IMR-90 (cell line): Measurements from ENCODE around the gene RNF112. TPM values are rescaled to one million over a fixed set of nuclear protein-coding genes. Genes with fewer than 3 reads are reported as not detected.
A peak's percentile ranks its signal among the peaks of the same experiment; 100 is the strongest.

Source experiments
- ATAC-seq: fragments of 200-7000 bp; cut with Tn5 transposase; 2 replicates; pipeline ENCODE4 v1.9.1; 2020; ENCODE audit warnings: low read depth, mild to moderate bottlenecking, moderate library complexity
- BruUV-seq: library from RNA; stranded (reverse); fragments of 400-500 nt; replicated peaks from 2 replicates; lab custom pipeline; 2021; lab: Mats Ljungman, UMichigan
- CTCF ChIA-PET: fragments of 300-600 bp; formaldehyde crosslinking; extraction: SDS; loops from one replicate; lab custom pipeline; 2021; ENCODE audit warnings: antibody characterized with exemption; lab: Yijun Ruan, JAX
- POLR2A ChIA-PET: fragments of 300-600 bp; sonication (Branson Sonifier 250); formaldehyde crosslinking; loops from one replicate; lab custom pipeline; 2022; ENCODE audit warnings: antibody characterized with exemption; ENCODE audit not compliant: unreplicated experiment; lab: Charles Lee
- DNase-seq: peaks from one replicate; pipeline ENCODE4 v3.0.0; 2013
- H2AFZ ChIP-seq: replicated peaks from 2 replicates; pipeline ENCODE3; 2013; ENCODE audit warnings: low read length, mild to moderate bottlenecking; ENCODE audit not compliant: poor library complexity
- H2AK5ac ChIP-seq: 2 replicates; pipeline ENCODE4 v1.6.1; 2013; ENCODE audit warnings: low read depth, low read length, inconsistent platforms
- H2AK9ac ChIP-seq: replicated peaks from 2 replicates; pipeline ENCODE3; 2013; ENCODE audit warnings: mild to moderate bottlenecking, low read depth, low read length, moderate library complexity; ENCODE audit not compliant: poor library complexity
- H2BK120ac ChIP-seq: 2 replicates; pipeline ENCODE4 v1.6.1; 2013; ENCODE audit warnings: low read depth, low read length, inconsistent platforms
- H2BK15ac ChIP-seq: 3 replicates; pipeline ENCODE4 v1.6.1; 2013; ENCODE audit warnings: low read depth, low read length, inconsistent platforms
- H2BK20ac ChIP-seq: 2 replicates; pipeline ENCODE4 v1.6.1; 2013; ENCODE audit warnings: low read depth, mild to moderate bottlenecking, inconsistent platforms, low read length, moderate library complexity
- H2BK5ac ChIP-seq: 2 replicates; pipeline ENCODE4 v1.6.1; 2013; ENCODE audit warnings: mild to moderate bottlenecking, low read depth, low read length, inconsistent platforms; ENCODE audit not compliant: poor library complexity, severe bottlenecking
- H3K14ac ChIP-seq: replicated peaks from 2 replicates; pipeline ENCODE4 v1.6.1; 2013; ENCODE audit warnings: low read depth, low read length, inconsistent platforms
- H3K18ac ChIP-seq: 2 replicates; pipeline ENCODE4 v1.6.1; 2013; ENCODE audit warnings: low read depth, low read length, control low read depth
- H3K23ac ChIP-seq: 2 replicates; pipeline ENCODE4 v1.6.1; 2013; ENCODE audit warnings: low read depth, low read length, inconsistent platforms
- H3K27ac ChIP-seq: 2 replicates; pipeline ENCODE4 v1.5.1; 2013; ENCODE audit warnings: mild to moderate bottlenecking, control low read depth, low read length; ENCODE audit not compliant: insufficient read depth
- H3K27me3 ChIP-seq: 2 replicates; pipeline ENCODE4 v1.6.1; 2013; ENCODE audit warnings: low read length; ENCODE audit not compliant: control insufficient read depth, insufficient read depth
- H3K36me3 ChIP-seq: 2 replicates; pipeline ENCODE4 v1.6.1; 2013; ENCODE audit warnings: low read length, mixed read lengths; ENCODE audit not compliant: control insufficient read depth, insufficient read depth
- H3K4ac ChIP-seq: 2 replicates; pipeline ENCODE4 v1.6.1; 2013; ENCODE audit warnings: low read depth, low read length, inconsistent platforms
- H3K4me1 ChIP-seq: 2 replicates; pipeline ENCODE4 v1.6.1; 2013; ENCODE audit warnings: low read length, mixed read lengths; ENCODE audit not compliant: control insufficient read depth, insufficient read depth
- H3K4me2 ChIP-seq: 2 replicates; pipeline ENCODE4 v1.6.1; 2013; ENCODE audit warnings: low read depth, mild to moderate bottlenecking, control low read depth, low read length, moderate library complexity
- H3K4me3 ChIP-seq: 2 replicates; pipeline ENCODE4 v1.5.1; 2013; ENCODE audit warnings: low read depth, mild to moderate bottlenecking, control low read depth, low read length, moderate library complexity; ENCODE audit not compliant: insufficient read depth
- H3K56ac ChIP-seq: 2 replicates; pipeline ENCODE4 v1.6.1; 2013; ENCODE audit warnings: low read length, inconsistent platforms; ENCODE audit not compliant: insufficient read depth; ENCODE audit errors: extremely low read depth
- H3K79me1 ChIP-seq, 2 experiments: 2 replicates each; pipeline ENCODE4 v1.6.1; 2013; ENCODE audit warnings: low read length in 2 of 2, inconsistent platforms in 1 of 2, low read depth in 1 of 2
- H3K9ac ChIP-seq: 2 replicates; pipeline ENCODE4 v1.6.1; 2013; ENCODE audit warnings: low read depth, low read length, control low read depth
- H3K9me1 ChIP-seq: 2 replicates; pipeline ENCODE4 v1.6.1; 2013; ENCODE audit warnings: low read length, inconsistent platforms; ENCODE audit not compliant: insufficient read depth
- H3K9me3 ChIP-seq: 2 replicates; pipeline ENCODE4 v1.6.1; 2013; ENCODE audit warnings: low read length; ENCODE audit not compliant: control insufficient read depth, insufficient read depth
- H4K20me1 ChIP-seq: 2 replicates; pipeline ENCODE4 v1.6.1; 2013; ENCODE audit warnings: low read length, inconsistent platforms; ENCODE audit not compliant: insufficient read depth
- H4K5ac ChIP-seq: 2 replicates; pipeline ENCODE4 v1.6.1; 2013; ENCODE audit warnings: mild to moderate bottlenecking, low read depth, low read length, control low read depth
- H4K8ac ChIP-seq, 2 experiments: 2 replicates each; pipeline ENCODE4 v1.6.1; 2013; ENCODE audit warnings: low read depth in 2 of 2, low read length in 2 of 2, control low read depth in 1 of 2, inconsistent platforms in 1 of 2
- H4K91ac ChIP-seq: 2 replicates; pipeline ENCODE4 v1.6.1; 2013; ENCODE audit warnings: low read depth, low read length, inconsistent platforms; ENCODE audit not compliant: insufficient read depth
- BHLHE40 ChIP-seq: fragments of 150-350 bp; IDR thresholded peaks from 2 replicates; pipeline ENCODE4 v1.6.1; 2016; ENCODE audit warnings: mild to moderate bottlenecking, low read depth, low read length
- CHD1 ChIP-seq: IDR thresholded peaks from 2 replicates; pipeline ENCODE4 v1.6.1; 2012; ENCODE audit warnings: low read depth, low read length, improper control_type of control experiment
- MAZ ChIP-seq: IDR thresholded peaks from 2 replicates; pipeline ENCODE4 v1.6.1; 2012; ENCODE audit warnings: low read depth, mild to moderate bottlenecking, low read length, improper control_type of control experiment, moderate library complexity, borderline replicate concordance
- NFE2L2 ChIP-seq: fragments of 150-350 bp; IDR thresholded peaks from 2 replicates; pipeline ENCODE4 v1.6.1; 2016; ENCODE audit warnings: low read depth, mild to moderate bottlenecking, low read length
- POLR2A ChIP-seq: IDR thresholded peaks from 2 replicates; pipeline ENCODE4 v1.6.1; 2012; ENCODE audit warnings: mild to moderate bottlenecking, low read depth, low read length
- RCOR1 ChIP-seq: IDR thresholded peaks from 2 replicates; pipeline ENCODE4 v1.6.1; 2012; ENCODE audit warnings: mild to moderate bottlenecking, low read length, improper control_type of control experiment; ENCODE audit not compliant: insufficient replicate concordance
- SMC3 ChIP-seq: fragments of 150-350 bp; IDR thresholded peaks from 2 replicates; pipeline ENCODE4 v1.6.1; 2016; ENCODE audit warnings: low read depth, mild to moderate bottlenecking, antibody characterized with exemption, low read length, moderate library complexity
- WGBS, 2 experiments: methylation state at CpG; one replicate each; pipeline versions ENCODE4 v1.1.5 to v1.1.7; 2013; ENCODE audit warnings: missing lambda C conversion rate in 2 of 2; ENCODE audit not compliant: insufficient read length in 1 of 2; ENCODE audit errors: extremely low coverage in 2 of 2; 5-methylcytosine and 5-hydroxymethylcytosine counted together
- dilution Hi-C: fragments of 300-500 bp; cut with HindIII; formaldehyde crosslinking; loops from one replicate; pipeline ENCODE4 v1.14.3; 2018; ENCODE audit warnings: low sequenced_read_pairs; ENCODE audit not compliant: unreplicated experiment
- in situ Hi-C: fragments of 300-500 bp; cut with MboI; formaldehyde crosslinking; loops from 3 replicates; pipeline ENCODE4 v1.14.3; 2019; ENCODE audit warnings: low sequenced_read_pairs, inconsistent platforms, mixed read lengths
- intact Hi-C: fragments of 100-400 bp; cut with micrococcal nuclease; formaldehyde crosslinking; loops from 2 replicates; pipeline ENCODE4 v1.10.0; 2022
- polyA plus RNA-seq, 3 experiments: library from polyadenylated mRNA; depleted of rRNA; stranded (reverse); fragments of >200 nt; gene quantifications; 2 replicates each; pipeline ENCODE4 v1.2.3, GENCODE V29; 2012; ENCODE audit warnings: low replicate concordance in 1 of 3
- total RNA-seq: library from RNA; depleted of rRNA; stranded (reverse); fragments of >200 nt; gene quantifications from 2 replicates; pipeline ENCODE4 v1.2.3, GENCODE V29; 2012
- TF ChIP-seq, protein P1 (sequence below): fragments of 150-350 bp; IDR thresholded peaks from 2 replicates; pipeline ENCODE4 v1.6.1; 2016; ENCODE audit warnings: low read depth, mild to moderate bottlenecking, low read length, moderate library complexity, borderline replicate concordance

RNF112 gene
- total and polyA plus RNA-seq, 2 of the 4 experiments (the other 2 are of a cell fraction) = 2.5 to 5.7 TPM

DNA sequence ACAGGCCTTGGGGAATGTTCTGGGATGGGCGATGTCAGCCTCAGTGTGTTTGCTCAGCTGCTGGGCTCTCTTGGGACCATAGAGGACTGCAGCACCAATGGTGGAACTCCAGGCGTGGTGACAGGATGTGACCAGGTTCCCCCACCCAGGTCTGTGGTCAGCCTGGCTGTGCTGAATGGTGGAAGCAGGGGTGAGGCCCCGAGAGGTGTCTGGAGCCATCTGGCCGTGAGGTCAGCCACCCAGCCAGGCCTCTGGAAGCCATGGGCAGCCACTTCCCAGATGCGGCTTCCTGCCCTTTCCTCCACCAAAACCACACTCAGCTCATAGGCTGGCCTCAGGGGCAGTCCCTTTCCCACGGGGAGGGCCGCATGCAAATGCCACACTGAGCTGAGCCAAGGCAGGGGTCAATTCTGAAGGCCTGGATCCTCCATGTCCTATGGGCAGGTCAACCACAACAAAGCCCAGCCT is 40.5 kb upstream of the RNF112 start:
- H2AK9ac ChIP-seq = no peak overlapping the region
- in situ Hi-C loops = no loop called here
- H2BK5ac ChIP-seq = no peak overlapping the region
- no peak overlapping the region for H4K91ac ChIP-seq
- no peak overlapping the region for H3K9ac ChIP-seq
- 93% methylated on average over 3 of the region's 7 CpGs; no CpG with 5 or more reads in 1 of the 2 experiments for WGBS, 2 experiments
- no peak overlapping the region for H4K8ac ChIP-seq
- DNase-seq (no peak), ATAC-seq (no peak)
- no peaks in the 10 kb centered on the region for H3K9me1 ChIP-seq
- POLR2A ChIA-PET = interaction anchor here (0.5 kb wide), 1 partner anchor 17 kb away, joined by 5 read pairs; the partner anchor contains the start of gene MFAP4
- no TSS peak for BruUV-seq
- TF ChIP-seq, protein P1, sequence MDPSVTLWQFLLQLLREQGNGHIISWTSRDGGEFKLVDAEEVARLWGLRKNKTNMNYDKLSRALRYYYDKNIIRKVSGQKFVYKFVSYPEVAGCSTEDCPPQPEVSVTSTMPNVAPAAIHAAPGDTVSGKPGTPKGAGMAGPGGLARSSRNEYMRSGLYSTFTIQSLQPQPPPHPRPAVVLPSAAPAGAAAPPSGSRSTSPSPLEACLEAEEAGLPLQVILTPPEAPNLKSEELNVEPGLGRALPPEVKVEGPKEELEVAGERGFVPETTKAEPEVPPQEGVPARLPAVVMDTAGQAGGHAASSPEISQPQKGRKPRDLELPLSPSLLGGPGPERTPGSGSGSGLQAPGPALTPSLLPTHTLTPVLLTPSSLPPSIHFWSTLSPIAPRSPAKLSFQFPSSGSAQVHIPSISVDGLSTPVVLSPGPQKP = no peak
- TF ChIP-seq MAZ (no peak), SMC3 (no peak), CHD1 (no peak), BHLHE40 (no peak), POLR2A (no peak), NFE2L2 (no peak), RCOR1 (no peak)
- H2BK20ac ChIP-seq = no peak overlapping the region
- no peaks in the 10 kb centered on the region for H3K9me3 ChIP-seq
- no peak overlapping the region for H4K5ac ChIP-seq
- intact Hi-C loops = no loop called here
- no peak overlapping the region for H3K4me3 ChIP-seq
- dilution Hi-C loops = no loop called here
- H3K79me1 ChIP-seq = 0 out of 4 replicates have a peak, but pooled peaks cover 1% of the 10 kb centered on the region in 2 experiments
- peak overlapping the region; percentile 44 for H2AFZ ChIP-seq
- no peak overlapping the region for H2BK15ac ChIP-seq
- no peak overlapping the region for H3K23ac ChIP-seq
- no peak overlapping the region for H3K4me2 ChIP-seq
- no peak overlapping the region for H3K14ac ChIP-seq
- CTCF ChIA-PET = no interaction called here
- H2BK120ac ChIP-seq = no peak overlapping the region
- 0 out of 2 replicates have a peak, but pooled peaks cover 2% of the 10 kb centered on the region for H3K4me1 ChIP-seq
- no peak overlapping the region for H3K56ac ChIP-seq
- no peak overlapping the region for H3K27ac ChIP-seq
- no peak overlapping the region for H3K4ac ChIP-seq
- H3K36me3 ChIP-seq = peaks cover 2% of the 10 kb centered on the region; the same call in 1 of the 2 replicates
- no peak overlapping the region for H2AK5ac ChIP-seq
- no peak overlapping the region for H3K18ac ChIP-seq
- H3K27me3 ChIP-seq = no peaks in the 10 kb centered on the region
- no peaks in the 10 kb centered on the region for H4K20me1 ChIP-seq
